Neural cell (in vitro differentiated cells): Measurements from ENCODE around the gene TBC1D16.

Source experiments
- EZH2 ChIP-seq: fragments of 200-600, 300-800 bp; shearing (Covaris generic), sonication (generic); IDR thresholded peaks from 2 replicates; pipeline ENCODE4 v1.6.1; 2014; ENCODE audit warnings: antibody characterized with exemption, low read length, borderline replicate concordance, mild to moderate bottlenecking; ENCODE audit not compliant: insufficient read depth, poor library complexity, severe bottlenecking
- POLR2AphosphoS5 ChIP-seq: IDR thresholded peaks from 2 replicates; pipeline ENCODE4 v1.6.1; 2012
- SMC3 ChIP-seq: fragments of 450-650 bp; conservative IDR thresholded peaks from 2 replicates; pipeline ENCODE4 v1.6.1; 2014; ENCODE audit warnings: antibody characterized with exemption, mild to moderate bottlenecking, moderate library complexity; ENCODE audit not compliant: poor library complexity
- TF ChIP-seq, protein P1 (sequence below): fragments of 450-650 bp; IDR thresholded peaks from 2 replicates; pipeline ENCODE4 v1.5.1; 2014; ENCODE audit warnings: antibody characterized with exemption, mild to moderate bottlenecking, moderate library complexity; ENCODE audit not compliant: poor library complexity, severe bottlenecking
- TF ChIP-seq, protein P2 (sequence below): IDR thresholded peaks from 2 replicates; pipeline ENCODE4 v1.6.1; 2012; ENCODE audit warnings: borderline replicate concordance

DNA sequence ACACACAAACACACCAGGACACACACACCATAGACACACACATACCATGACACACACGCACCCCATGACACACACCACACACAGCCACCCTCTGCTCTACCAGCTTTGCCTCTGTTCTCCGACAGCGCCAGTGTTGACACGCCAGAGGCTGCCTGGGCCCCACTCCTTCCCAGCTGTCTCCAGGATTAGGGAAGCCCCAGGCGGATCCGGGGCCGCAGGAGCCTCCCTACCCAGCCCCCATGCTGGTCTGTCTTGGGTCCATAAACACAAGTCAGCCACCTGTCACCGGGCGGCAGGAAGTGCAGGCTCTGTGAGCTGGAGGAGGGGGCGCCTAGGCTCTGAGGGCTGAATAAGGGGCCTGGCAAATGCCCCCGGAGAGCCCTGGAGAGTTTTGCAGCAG, 10.5 kb downstream of the TBC1D16 start:
- TF ChIP-seq, protein P1, sequence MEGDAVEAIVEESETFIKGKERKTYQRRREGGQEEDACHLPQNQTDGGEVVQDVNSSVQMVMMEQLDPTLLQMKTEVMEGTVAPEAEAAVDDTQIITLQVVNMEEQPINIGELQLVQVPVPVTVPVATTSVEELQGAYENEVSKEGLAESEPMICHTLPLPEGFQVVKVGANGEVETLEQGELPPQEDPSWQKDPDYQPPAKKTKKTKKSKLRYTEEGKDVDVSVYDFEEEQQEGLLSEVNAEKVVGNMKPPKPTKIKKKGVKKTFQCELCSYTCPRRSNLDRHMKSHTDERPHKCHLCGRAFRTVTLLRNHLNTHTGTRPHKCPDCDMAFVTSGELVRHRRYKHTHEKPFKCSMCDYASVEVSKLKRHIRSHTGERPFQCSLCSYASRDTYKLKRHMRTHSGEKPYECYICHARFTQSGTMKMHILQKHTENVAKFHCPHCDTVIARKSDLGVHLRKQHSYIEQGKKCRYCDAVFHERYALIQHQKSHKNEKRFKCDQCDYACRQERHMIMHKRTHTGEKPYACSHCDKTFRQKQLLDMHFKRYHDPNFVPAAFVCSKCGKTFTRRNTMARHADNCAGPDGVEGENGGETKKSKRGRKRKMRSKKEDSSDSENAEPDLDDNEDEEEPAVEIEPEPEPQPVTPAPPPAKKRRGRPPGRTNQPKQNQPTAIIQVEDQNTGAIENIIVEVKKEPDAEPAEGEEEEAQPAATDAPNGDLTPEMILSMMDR, result no peak
- TF ChIP-seq EZH2, result no peak
- TF ChIP-seq, protein P2, sequence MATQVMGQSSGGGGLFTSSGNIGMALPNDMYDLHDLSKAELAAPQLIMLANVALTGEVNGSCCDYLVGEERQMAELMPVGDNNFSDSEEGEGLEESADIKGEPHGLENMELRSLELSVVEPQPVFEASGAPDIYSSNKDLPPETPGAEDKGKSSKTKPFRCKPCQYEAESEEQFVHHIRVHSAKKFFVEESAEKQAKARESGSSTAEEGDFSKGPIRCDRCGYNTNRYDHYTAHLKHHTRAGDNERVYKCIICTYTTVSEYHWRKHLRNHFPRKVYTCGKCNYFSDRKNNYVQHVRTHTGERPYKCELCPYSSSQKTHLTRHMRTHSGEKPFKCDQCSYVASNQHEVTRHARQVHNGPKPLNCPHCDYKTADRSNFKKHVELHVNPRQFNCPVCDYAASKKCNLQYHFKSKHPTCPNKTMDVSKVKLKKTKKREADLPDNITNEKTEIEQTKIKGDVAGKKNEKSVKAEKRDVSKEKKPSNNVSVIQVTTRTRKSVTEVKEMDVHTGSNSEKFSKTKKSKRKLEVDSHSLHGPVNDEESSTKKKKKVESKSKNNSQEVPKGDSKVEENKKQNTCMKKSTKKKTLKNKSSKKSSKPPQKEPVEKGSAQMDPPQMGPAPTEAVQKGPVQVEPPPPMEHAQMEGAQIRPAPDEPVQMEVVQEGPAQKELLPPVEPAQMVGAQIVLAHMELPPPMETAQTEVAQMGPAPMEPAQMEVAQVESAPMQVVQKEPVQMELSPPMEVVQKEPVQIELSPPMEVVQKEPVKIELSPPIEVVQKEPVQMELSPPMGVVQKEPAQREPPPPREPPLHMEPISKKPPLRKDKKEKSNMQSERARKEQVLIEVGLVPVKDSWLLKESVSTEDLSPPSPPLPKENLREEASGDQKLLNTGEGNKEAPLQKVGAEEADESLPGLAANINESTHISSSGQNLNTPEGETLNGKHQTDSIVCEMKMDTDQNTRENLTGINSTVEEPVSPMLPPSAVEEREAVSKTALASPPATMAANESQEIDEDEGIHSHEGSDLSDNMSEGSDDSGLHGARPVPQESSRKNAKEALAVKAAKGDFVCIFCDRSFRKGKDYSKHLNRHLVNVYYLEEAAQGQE, result no peak
- TF ChIP-seq POLR2AphosphoS5, result no peak
- no peak for TF ChIP-seq SMC3
